DND-41 (cell line): Measurements from ENCODE around the gene IGSF6.

ENCODE experiments used
- ATAC-seq: fragments of 200-7000 bp; cut with Tn5 transposase; 3 replicates; pipeline ENCODE4 v1.9.1; 2021; ENCODE audit warnings: low read depth; ENCODE audit not compliant: insufficient read depth
- DNase-seq: peaks from one replicate; pipeline ENCODE4 v3.0.0-alpha.2; 2020
- H2AFZ ChIP-seq: 2 replicates; pipeline ENCODE4 v1.6.0; 2012; ENCODE audit warnings: low read depth, low read length
- H3K27ac ChIP-seq: 2 replicates; pipeline ENCODE4 v1.5.1; 2012; ENCODE audit warnings: low read length, inconsistent platforms
- H3K27me3 ChIP-seq: fragments of 200-600 bp; sonication (generic); 2 replicates; pipeline ENCODE4 v1.6.0; 2012; ENCODE audit warnings: low read length, mild to moderate bottlenecking, inconsistent platforms; ENCODE audit not compliant: insufficient read depth, poor library complexity
- H3K36me3 ChIP-seq: 2 replicates; pipeline ENCODE4 v1.5.1; 2012; ENCODE audit warnings: low read length, inconsistent platforms; ENCODE audit not compliant: insufficient read depth
- H3K4me1 ChIP-seq: 2 replicates; pipeline ENCODE4 v1.5.1; 2012; ENCODE audit warnings: mild to moderate bottlenecking, low read length; ENCODE audit not compliant: insufficient read depth
- H3K4me2 ChIP-seq: 2 replicates; pipeline ENCODE4 v1.6.0; 2012; ENCODE audit warnings: mild to moderate bottlenecking, moderate library complexity, low read length, inconsistent platforms; ENCODE audit not compliant: insufficient read depth
- H3K4me3 ChIP-seq, 2 experiments: fragments of 200-600 bp in 1 of 2; shearing (Covaris generic) in 1 of 2; 2 replicates each; pipeline ENCODE4 v1.5.1; 2012 to 2016; ENCODE audit warnings: inconsistent platforms in 2 of 2, low read length in 2 of 2, mild to moderate bottlenecking in 2 of 2, low read depth in 1 of 2, moderate library complexity in 1 of 2
- H3K79me2 ChIP-seq: 2 replicates; pipeline ENCODE4 v1.6.0; 2012; ENCODE audit warnings: low read length, inconsistent platforms; ENCODE audit not compliant: insufficient read depth
- H3K9ac ChIP-seq: 2 replicates; pipeline ENCODE4 v1.6.0; 2012; ENCODE audit warnings: low read depth, mild to moderate bottlenecking, inconsistent platforms, low read length, moderate library complexity
- H3K9me3 ChIP-seq: 2 replicates; pipeline ENCODE4 v1.5.1; 2012; ENCODE audit warnings: low read length, moderate library complexity, mild to moderate bottlenecking, inconsistent platforms; ENCODE audit not compliant: insufficient read depth, severe bottlenecking
- H4K20me1 ChIP-seq: 2 replicates; pipeline ENCODE4 v1.6.0; 2012; ENCODE audit warnings: low read length; ENCODE audit not compliant: insufficient read depth
- EZH2 ChIP-seq: IDR thresholded peaks from 3 replicates; pipeline ENCODE4 v1.6.1; 2012; ENCODE audit warnings: borderline replicate concordance, low read depth, mild to moderate bottlenecking, moderate library complexity, low read length, inconsistent platforms; ENCODE audit not compliant: severe bottlenecking
- TF ChIP-seq, protein P1 (sequence below): IDR thresholded peaks from 2 replicates; pipeline ENCODE4 v1.5.1; 2012; ENCODE audit warnings: borderline replicate concordance, low read length, moderate library complexity, mild to moderate bottlenecking; ENCODE audit not compliant: poor library complexity, severe bottlenecking; ENCODE audit errors: extremely low read depth

The IGSF6 gene

DNA sequence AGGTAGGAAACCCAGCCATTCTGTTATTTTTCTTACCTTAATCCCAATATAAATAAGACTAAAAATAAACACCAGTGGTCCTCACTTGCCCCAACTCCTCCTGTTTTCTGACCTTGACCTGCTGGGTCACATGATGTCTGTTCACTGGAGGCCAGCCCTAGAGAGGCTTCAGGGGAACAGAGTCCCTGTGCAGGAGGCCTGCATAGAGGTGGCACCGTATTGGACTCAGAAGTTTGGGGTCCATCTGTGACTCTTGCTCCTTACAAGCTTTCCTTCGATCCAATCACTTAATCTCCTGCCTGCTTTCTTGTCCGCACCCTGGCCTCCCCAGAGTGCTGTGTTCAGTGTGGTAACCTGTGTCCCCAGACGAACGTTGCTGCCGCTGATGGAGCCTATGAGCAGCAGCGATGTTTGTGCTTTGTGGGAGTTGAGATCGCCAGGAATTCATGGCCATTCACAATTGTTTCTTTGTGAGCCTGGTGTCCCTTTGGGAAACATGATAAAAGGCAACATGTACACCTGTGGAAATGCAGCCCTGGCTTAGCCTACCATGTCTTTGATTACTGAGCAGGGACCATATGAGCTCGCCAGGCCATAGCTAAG is 4.7 kb downstream of the IGSF6 start:
- DNase-seq, result no peak
- Histone ChIP-seq H3K9me3 (no peaks in the 10 kb centered on the region), H3K4me3 (no peak overlapping the region), H3K4me1 (peaks cover 41% of the 10 kb centered on the region), H4K20me1 (no peaks in the 10 kb centered on the region), H3K4me2 (0 out of 2 replicates have a peak overlapping the region, but pooled peaks have one; percentile 67), H3K27ac (peak overlapping the region; percentile 94), H3K36me3 (peaks cover 18% of the 10 kb centered on the region; the same call in 1 of the 2 replicates), H3K79me2 (peaks cover 53% of the 10 kb centered on the region), H3K27me3 (no peaks in the 10 kb centered on the region), H2AFZ (no peak overlapping the region), H3K9ac (no peak overlapping the region)
- TF ChIP-seq EZH2, result no peak
- TF ChIP-seq, protein P1, sequence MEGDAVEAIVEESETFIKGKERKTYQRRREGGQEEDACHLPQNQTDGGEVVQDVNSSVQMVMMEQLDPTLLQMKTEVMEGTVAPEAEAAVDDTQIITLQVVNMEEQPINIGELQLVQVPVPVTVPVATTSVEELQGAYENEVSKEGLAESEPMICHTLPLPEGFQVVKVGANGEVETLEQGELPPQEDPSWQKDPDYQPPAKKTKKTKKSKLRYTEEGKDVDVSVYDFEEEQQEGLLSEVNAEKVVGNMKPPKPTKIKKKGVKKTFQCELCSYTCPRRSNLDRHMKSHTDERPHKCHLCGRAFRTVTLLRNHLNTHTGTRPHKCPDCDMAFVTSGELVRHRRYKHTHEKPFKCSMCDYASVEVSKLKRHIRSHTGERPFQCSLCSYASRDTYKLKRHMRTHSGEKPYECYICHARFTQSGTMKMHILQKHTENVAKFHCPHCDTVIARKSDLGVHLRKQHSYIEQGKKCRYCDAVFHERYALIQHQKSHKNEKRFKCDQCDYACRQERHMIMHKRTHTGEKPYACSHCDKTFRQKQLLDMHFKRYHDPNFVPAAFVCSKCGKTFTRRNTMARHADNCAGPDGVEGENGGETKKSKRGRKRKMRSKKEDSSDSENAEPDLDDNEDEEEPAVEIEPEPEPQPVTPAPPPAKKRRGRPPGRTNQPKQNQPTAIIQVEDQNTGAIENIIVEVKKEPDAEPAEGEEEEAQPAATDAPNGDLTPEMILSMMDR, result no peak
- ATAC-seq, result no peak

DNA sequence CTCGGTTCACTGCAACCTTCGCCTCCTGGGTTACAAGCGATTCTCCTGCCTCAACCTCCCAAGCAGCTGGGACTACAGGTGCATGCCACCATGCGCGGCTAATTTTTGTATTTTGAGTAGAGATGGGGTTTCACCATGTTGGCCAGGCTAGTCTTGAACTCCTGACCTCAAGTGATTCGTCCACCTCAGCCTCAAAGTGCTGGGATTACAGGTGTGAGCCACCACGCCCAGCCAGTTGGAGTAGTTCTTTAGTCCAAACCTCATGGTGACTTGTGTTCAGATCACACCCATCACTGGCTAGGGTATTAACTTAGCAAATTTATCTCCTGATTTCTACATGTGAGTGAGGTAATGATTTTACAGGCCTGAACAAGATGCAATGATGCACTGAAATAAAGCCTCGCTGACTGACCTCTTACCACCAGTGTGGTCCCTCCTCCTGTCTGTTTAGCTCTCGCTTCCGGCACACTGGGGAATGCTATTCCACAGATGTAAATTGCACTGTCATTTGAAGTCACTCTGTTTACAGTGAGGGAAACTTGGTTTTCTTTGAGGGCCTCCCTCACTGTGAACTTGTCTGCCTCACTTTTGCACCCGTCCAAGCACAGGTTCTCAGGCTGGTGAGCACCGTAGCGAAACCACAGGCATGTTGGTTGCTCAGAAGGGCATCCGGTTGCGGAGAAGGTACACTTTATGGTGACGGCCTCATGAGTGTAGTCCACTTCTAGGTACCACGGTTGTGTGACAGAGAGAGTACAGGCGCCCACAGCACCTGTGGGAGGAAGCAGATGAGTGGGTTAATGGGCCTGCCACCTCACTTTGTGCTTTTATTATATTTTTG is 5.5 kb downstream of the IGSF6 start:
- H3K4me3 ChIP-seq, result no peak overlapping the region
- H3K27me3 ChIP-seq, result no peaks in the 10 kb centered on the region
- H3K9me3 ChIP-seq, result no peaks in the 10 kb centered on the region
- peaks cover 41% of the 10 kb centered on the region for H3K4me1 ChIP-seq
- TF ChIP-seq, protein P1, result no peak
- no peak for TF ChIP-seq EZH2
- peaks cover 50% of the 10 kb centered on the region for H3K79me2 ChIP-seq
- H3K9ac ChIP-seq, result no peak overlapping the region
- H2AFZ ChIP-seq, result no peak overlapping the region
- peaks cover 18% of the 10 kb centered on the region; the same call in 1 of the 2 replicates for H3K36me3 ChIP-seq
- DNase-seq, result peak; percentile 76
- H4K20me1 ChIP-seq, result no peaks in the 10 kb centered on the region
- peak; percentile 79 for ATAC-seq
- H3K4me2 ChIP-seq, result peak overlapping the region; percentile 67
- peak overlapping the region; percentile 94 for H3K27ac ChIP-seq

GRCh38 chr16:21646091-21646490 is 6.3 kb downstream of the IGSF6 start:
- Histone ChIP-seq H3K9ac (peak overlapping the region; percentile 52), H4K20me1 (no peaks in the 10 kb centered on the region), H3K27ac (peak overlapping the region; percentile 94), H3K4me2 (peak overlapping the region; percentile 67), H3K27me3 (no peaks in the 10 kb centered on the region), H2AFZ (peak overlapping the region; percentile 50), H3K79me2 (peaks cover 59% of the 10 kb centered on the region), H3K9me3 (no peaks in the 10 kb centered on the region), H3K36me3 (peaks cover 18% of the 10 kb centered on the region; the same call in 1 of the 2 replicates), H3K4me3 (peak overlapping the region in 1 of 2 experiments; percentile 52; a peak in 2 of 4 replicates), H3K4me1 (peaks cover 41% of the 10 kb centered on the region)
- no peak for TF ChIP-seq EZH2
- TF ChIP-seq, protein P1, result no peak
- ATAC-seq (no peak), DNase-seq (no peak)
